GM19468 (cell line): ENCODE data around the gene KPNA1.
"Not testable (repeated sequence)": the region's sequence is repeated elsewhere in the genome, so short reads cannot be mapped to it uniquely, and the experiment has no call there.

Experiments
- ATAC-seq: cut with Tn5 transposase; IDR thresholded peaks from one replicate; pipeline ENCODE4 v1.9.1; 2021; ENCODE audit warnings: mild to moderate bottlenecking, moderate library complexity, moderate number of reproducible peaks; ENCODE audit not compliant: unreplicated experiment; ENCODE audit errors: extremely low read depth

The KPNA1 gene

DNA sequence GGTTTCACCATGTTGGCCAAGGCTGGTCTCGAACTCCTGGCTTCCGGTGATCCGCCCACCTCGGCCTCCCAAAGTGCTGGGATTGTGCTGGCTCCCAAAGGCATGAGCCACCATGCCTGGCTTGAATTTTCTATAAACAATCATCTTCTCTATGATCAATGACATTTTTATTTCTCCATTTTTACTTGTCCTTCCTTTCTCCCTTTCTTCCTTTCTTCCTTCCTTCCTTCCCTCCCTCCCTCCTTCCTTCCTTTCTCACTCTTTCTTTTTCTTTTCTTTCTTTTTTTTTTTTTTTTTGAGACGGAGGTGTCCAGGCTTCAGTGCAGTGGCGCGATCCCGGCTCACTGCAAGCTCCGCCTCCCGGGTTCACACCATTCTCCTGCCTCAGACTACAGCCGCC lies 8.6 kb upstream of the KPNA1 start:
- no peak for ATAC-seq

GRCh38 chr3:122520861-122521260 lies 6.1 kb upstream of the KPNA1 start:
- ATAC-seq = no peak

DNA sequence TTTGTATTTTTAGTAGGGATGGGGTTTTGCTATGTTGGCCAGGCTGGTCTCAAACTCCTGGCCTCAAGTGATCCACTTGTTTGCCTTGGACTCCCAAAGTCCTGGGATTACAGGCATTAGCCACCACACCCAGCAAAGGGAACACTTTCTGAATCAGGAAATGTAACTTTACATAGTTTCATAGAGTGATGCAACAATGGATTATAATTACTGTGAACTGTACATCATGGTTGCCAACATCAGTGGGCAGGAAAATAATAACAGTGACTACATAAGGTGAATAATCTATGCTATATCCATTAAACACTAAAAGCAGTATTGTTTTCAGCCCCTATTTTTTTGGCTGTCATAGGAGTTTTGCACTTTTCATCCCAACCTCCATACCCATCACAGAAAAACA lies 5.0 kb upstream of the KPNA1 start:
- ATAC-seq = no peak

- no peak for ATAC-seq
These were observed 2.2 kb upstream of the KPNA1 start for GRCh38 chr3:122516846-122517360.

GRCh38 chr3:122515870-122516269 lies 1.1 kb upstream of the KPNA1 start:
- ATAC-seq = no peak

DNA sequence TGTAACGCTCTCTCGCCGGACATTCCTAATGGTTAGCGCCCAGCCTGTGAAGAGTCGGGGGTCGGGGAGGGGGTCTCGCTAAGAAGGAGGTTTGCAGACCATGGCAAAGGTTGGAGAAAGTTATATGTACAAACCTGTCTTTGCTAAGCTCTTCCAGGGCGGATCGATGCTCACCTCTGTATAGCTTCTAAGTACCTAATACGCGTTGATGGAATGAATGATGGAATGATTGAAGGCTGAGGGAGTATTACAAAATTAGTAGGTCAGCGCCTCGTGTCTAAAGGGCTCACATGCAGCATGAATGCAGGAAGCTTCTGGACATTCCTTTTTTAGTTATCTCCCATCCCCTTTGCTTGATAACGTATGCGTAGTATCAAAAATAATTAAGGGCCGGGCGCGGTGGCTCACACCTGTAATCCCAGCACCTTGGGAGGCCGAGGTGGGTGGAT lies 305 bp upstream of the KPNA1 start:
- ATAC-seq = no peak

DNA sequence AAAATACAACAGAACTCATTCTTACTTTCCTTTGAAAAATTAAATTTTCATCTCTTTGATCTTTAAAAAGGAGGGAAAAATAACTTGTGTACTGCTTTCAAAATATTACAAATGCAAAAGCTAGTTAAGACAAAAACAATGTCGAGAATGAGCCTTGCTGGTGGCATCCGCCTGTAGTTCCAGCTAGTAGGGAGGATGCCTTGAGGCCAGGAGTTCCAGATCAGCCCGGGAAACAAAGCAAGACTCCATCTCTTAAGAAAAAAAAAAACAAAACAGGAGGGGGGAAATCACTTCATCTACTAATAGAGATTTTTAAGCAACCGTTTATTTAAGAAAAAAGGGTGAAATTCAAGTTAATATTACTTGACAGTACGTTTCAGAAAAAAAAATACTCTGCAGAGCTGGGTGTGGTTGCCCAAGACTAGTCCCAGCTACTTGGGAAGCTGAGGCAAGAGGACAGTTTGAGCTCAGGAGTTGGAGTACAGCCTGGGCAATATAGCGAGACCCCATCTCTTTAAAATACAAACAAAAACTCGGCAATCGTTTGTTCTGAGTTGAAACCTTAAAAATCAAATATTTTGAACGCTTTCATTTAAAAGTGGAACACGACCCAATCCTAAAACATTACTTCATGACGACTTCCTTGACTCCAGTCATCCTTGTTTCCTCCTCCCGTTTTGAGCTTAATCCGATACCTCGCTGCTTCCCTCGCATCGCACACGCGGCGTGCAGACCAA lies 1.2 kb downstream of the KPNA1 start:
- no peak for ATAC-seq

DNA sequence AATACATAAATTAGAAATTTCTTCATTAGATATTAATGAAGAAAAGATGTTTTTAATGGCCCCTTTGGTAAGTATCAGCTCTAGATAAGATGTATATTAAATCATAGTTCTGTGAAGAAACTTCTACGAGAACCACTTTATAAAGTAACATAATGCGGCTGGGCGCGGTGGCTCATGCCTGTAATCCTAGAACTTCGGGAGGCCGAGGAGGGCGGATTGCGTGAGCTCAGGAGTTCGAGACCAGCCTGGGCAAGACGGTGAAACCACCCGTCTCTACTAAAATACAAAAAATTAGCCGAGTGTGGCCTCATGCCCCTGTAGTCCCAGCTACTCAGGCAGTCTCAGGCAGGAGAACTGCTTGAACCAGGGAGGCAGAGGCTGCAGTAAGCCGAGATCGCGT lies 2.5 kb downstream of the KPNA1 start:
- no peak for ATAC-seq

- no peak for ATAC-seq
These were observed 3.7 kb downstream of the KPNA1 start for GRCh38 chr3:122510878-122511535.

GRCh38 chr3:122508944-122509343 lies 5.8 kb downstream of the KPNA1 start:
- not testable (repeated sequence) for ATAC-seq

- ATAC-seq = no peak
These were observed 6.4 kb downstream of the KPNA1 start for GRCh38 chr3:122508135-122508914.

- no peak for ATAC-seq
These were observed 8.3 kb downstream of the KPNA1 start for GRCh38 chr3:122506450-122506849.

DNA sequence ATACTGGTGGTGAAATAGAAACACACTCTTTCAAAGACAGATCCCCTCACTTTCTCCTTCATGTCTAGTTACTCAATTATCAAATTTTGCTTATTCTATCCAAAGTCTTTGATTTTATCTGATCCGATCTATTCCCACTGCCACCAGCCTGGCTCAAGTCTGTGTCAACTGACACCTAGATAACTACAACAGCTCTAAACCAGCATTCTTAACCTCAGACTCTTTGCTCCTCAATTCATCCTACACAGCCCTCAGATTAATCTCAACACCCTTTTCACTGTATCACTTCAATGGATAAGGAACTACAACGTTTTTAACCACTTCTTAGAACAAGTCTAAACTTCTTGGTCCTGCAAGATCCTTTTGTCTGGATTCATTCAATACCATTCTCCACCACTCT lies 9.1 kb downstream of the KPNA1 start:
- no peak for ATAC-seq

DNA sequence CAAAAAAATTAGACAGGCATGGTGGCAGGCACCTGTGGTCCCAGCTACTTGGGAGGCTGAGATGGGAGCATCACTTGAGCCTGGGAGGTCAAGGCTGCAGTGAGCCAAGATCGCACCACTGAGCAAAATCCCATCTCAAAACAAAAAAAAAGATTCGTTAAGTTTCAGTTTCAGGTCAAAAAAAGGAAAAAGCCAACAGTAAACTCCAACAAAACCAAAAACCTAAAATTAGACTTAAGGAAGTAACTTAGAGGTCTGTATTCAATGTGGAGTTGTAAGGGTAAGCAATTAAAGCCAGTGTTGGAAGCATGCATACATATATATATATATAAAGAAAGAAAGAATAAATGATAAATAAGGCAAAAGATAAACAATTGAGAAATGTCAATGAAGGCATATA lies 11.8 kb downstream of the KPNA1 start:
- ATAC-seq = no peak

DNA sequence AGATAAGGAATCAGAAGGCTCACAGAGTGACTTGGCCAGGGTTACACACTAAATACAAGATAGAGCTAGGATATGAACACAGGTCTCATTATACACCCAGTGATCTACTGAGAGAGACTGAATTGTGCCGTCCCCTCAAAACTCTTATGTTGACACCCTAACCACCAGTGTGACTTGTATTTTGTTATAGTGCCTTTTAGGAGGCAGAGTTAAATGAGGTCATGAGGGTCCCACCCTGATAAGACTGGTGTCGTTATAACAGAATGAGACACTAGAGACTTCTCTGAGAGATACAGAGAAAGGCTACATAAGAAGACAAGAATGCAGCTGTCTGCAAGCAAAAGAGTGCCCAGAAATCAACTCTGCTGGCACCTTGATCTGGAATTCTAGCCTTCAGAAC lies 12.6 kb downstream of the KPNA1 start:
- no peak for ATAC-seq

GRCh38 chr3:122500964-122501363 lies 13.8 kb downstream of the KPNA1 start:
- ATAC-seq = not testable (repeated sequence)

- ATAC-seq = no peak
These were observed 16.6 kb downstream of the KPNA1 start for GRCh38 chr3:122498152-122498551.

DNA sequence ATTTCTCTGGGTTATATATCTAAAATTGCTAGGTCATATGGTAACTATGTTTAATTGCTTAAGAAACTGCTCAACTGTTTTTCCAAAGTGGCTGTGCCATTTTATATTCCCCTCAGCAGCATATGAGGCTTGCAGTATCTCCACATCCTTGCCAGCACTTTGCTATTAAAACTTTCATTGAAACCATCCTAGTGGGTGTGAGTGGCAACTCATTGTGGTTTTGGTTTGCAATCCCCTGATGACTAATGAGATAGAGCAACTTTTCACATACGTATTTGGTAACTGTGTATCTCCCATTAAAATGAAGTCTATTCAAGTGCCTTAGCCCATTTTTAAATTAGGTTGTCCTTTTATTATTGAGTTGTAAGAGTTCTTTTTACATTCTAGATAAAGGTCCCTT lies 17.3 kb downstream of the KPNA1 start:
- ATAC-seq = no peak

DNA sequence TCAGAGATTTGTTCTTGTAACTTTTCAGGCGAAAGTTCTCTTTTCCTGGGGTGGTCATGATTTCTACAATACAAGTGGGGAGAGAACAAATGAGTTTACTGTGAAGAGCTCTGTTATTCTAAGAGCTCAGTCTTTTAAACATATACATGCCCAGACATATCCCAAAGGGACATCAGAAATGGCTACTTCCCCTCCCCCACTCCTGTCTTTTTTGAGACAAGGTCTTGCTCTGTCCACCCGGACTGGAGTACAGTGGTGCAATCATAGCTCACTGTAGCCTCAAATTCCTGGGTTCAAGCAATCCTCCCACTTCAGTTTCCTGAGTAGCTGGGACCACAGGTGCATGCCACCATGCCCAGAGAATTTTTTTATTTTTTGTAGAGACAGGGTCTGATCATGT lies 18.2 kb downstream of the KPNA1 start:
- ATAC-seq = no peak

DNA sequence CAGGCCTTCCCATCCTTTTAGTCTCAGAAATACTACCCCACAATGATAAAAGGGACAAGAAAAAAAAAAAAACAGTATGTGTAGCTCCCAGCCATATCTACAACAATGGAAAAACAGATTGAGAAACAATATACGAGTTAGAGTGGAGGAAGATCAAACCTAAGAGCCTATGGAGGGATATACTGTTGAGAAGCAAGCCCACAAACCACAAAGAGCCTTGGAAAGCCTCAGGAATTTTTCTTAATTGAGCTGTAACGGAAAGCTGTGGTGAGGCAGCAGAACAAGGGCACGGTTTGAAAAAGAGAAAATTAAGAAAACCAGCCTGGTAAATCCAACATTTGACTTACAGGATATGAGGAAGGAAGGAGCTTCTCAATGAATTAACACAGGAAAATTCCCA lies 21.4 kb downstream of the KPNA1 start:
- no peak for ATAC-seq
